ENCODE measurements around the gene GP2.

GP2 gene

GRCh38 chr16:20327444-20328041, at the start of gene GP2:
TSS of gene GP2 (minus strand) at chr16:20327513. CDS start at chr16:20326431, 1,082 bp downstream.
- no peak for DNase-seq

DNA sequence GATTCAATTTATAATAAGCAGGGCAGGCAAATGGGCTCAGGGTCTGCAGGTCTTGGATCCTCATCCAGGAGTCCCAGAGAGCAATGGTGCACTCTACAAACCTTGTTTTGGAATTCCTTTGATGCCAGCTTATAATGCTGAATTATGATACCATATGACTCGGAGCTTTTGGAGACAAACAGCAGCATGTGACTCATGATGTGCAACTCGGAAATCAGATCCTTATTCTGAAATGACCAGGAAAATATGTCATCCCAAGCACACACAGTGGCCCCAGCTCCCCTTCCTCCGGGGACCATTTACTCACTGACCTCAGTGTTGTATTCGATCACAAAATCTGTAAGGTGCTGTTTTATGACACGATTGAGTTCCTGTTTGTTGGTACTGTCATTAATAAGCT, 45.4 kb upstream of the GP2 start:
- no peak for DNase-seq

DNA sequence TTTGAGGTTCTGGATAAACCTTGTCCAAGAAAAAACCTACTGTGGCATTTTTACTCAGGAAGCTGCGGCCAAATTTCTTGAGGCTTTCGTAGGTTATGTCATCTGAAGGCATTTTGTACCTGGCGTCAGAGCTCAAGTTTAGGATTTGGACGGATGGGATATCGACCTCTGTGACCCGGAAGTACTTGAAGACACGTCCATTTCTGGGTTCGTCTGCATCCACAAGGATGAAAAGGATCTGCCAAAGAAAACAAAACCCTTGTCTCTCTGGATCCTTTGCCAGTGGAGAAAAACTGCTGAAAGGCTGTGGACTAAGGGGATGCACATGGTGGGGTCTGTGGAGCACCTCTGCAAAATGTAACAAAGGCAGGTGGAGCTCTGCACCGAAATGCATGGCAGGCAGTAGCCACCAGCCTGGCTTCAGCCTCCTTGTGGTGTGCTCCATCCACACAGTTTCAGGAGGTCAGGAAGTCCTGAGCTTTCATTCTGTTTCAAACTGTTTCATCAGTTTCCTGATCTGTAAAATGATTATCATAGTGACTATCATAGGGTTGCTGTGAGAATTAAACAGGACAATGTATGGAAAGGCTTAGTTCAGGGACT, 42.2 kb upstream of the GP2 start:
- no peak for DNase-seq

DNA sequence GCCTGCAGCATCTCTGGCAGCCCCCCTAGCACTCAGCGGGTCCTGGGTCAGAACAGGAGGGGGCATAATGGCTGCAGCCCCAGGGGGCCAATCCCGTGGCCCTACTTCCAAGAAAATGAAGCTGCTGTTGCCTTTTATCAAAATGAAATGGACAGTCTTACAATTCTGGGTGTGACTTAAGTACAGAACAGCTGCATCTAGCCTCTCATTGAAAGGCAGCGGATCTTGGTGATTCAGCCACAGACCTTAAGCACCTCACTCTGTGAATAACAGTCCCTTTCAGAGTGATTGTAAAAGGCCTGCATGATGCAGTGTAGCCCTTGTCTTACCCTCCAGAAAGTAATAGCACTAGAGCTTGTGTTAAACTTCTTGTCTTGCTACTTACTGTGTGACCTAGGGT, 36.7 kb upstream of the GP2 start:
- DNase-seq: no peak

GRCh38 chr16:20363191-20363590, 35.9 kb upstream of the GP2 start:
- no peak for DNase-seq

- no peak for DNase-seq
These were observed 32.7 kb upstream of the GP2 start for GRCh38 chr16:20359997-20360396.

DNA sequence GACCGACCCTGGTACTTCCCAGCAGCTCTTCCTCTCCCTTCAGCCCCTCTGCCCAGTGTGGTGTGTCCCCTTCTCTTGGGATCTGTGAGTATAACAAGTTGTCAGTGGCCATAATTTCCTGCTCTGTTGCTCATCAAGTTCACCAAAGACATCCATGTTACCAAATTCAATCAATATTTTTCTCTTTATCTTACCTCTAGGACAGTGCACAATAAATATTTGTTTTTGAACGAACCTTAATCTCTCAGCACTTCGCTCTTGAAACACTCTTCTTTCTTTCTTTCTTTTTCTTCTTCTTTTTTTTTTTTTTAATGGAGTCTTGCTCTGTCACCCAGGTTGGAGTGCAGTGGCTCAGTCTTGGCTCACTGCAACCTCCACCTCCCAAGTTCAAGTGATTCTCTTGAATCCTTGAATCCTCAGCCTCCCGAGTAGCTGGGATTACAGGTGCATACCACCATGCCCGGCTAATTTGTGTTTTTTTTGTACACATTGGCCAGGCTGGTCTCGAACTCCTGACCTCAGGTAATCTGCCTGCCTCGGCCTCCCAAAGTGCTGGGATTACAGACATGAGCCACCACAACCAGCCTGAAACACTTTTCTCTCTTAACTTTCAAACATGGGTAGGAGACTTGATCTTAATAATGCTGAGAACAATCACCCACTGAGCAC, 27.9 kb upstream of the GP2 start:
- no peak for DNase-seq

- no peak for DNase-seq
These were observed 26.1 kb upstream of the GP2 start for GRCh38 chr16:20353379-20353778.

DNA sequence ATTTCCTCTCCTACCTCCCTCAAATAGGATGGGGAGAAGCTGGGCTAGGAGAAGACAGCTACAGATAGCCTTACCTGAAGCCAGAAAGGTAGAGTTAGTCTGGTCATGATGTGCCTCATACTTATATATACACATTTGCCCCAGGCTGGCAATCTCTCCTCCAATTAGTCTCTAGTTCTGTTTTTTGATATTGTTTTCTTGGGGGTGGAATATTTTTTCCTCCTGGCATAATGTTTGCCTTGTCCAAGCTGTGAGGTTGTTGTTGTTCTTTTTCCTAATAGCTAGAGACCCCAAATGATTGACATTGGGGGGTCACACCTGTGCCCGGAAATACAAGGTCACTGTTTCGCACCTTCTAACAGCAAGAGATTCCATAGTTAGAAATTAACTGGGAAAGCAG, 25.3 kb upstream of the GP2 start, which contains the start of gene UMOD:
Gene UMOD (minus strand): TSS at position 101 of the 400 bp plus-strand sequence. CDS start 1,978 bp downstream, outside the sequence.
- DNase-seq: no peak

GRCh38 chr16:20349615-20350014, 22.3 kb upstream of the GP2 start:
- DNase-seq: no peak

GRCh38 chr16:20348365-20349185, 21.3 kb upstream of the GP2 start:
- DNase-seq: no peak

DNA sequence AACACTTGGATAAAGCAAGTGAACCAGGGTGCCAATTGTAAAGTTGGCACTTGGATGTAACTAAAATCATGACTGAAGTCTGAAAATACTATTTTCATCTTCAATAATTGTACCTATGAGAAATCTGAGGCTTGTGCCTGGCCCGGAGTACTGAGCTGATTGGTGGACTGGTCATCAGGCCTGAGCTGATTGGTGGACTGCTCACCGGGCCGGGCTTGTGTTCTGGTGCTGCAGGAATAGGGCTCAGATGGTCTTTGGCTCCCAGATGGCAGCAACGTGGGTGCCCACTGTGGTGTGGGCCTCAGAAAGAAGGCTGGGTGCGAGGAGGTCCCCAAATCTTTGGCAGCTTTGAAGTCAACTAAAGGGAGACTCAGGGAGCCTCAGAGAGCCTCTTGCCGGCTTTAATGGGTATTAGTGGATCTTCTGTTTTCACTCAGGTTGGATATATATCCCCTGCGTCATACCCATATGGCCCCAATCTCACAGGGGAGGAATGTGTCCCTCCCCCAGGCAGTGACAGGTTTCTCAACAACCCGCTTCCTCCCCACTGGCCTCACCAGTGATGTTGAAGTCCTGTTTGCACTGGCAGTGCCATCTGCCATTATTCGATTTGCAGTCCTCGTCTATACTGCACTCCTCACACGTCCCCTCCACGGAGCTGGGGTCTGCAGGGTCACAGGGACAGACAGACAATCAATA, 20.5 kb upstream of the GP2 start:
- DNase-seq: no peak

DNA sequence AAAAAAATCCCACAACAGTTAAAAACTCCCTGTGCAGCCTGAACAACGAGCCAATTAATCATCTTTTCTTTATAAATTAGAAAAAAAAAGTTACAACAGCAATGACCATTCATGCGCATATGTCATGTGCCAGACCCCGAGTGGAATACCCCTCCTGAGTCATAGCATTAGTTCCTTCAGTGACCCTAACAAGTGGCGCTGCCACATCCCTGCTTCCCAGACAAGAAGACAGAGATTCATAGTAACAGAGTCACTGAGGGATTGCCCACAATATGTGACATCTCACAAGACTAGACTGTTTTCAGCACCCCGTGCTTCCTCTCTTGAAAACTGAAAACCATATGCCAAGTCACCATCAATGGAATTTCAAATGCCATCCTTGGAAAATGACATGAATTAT, 17.3 kb upstream of the GP2 start:
- DNase-seq: no peak

GRCh38 chr16:20339744-20340143, 12.4 kb upstream of the GP2 start:
- no peak for DNase-seq

- no peak for DNase-seq
These were observed 9.6 kb upstream of the GP2 start for GRCh38 chr16:20336955-20337354.

GRCh38 chr16:20334396-20334795, 7.1 kb upstream of the GP2 start:
- no peak for DNase-seq

- no peak for DNase-seq
These were observed 5.8 kb upstream of the GP2 start for GRCh38 chr16:20333120-20333519.

- no peak for DNase-seq
These were observed 5.1 kb upstream of the GP2 start for GRCh38 chr16:20332411-20332810.

DNA sequence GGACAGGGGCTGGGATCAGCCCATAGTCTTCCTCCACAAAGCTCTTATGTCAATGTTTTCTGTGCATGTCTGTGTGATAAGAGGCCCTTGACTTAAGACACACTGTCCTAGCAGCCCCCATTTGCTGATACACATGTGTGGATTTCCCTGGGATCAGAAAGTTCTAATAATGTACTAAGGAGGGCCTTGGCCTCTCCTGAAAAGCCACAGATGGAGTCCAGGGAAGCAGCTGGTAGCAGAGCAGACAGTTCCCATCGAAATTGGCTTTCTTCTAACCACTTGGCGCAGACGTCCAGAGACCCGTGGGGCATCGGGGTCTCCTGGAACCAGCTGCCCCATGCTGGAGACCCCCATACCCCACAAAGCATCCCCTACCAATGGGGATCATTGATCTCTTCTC, 4.3 kb upstream of the GP2 start:
- no peak for DNase-seq

GRCh38 chr16:20329392-20330138, 2.3 kb upstream of the GP2 start:
- no peak for DNase-seq

- no peak for DNase-seq
These were observed 992 bp downstream of the GP2 start for GRCh38 chr16:20326321-20326720.

DNA sequence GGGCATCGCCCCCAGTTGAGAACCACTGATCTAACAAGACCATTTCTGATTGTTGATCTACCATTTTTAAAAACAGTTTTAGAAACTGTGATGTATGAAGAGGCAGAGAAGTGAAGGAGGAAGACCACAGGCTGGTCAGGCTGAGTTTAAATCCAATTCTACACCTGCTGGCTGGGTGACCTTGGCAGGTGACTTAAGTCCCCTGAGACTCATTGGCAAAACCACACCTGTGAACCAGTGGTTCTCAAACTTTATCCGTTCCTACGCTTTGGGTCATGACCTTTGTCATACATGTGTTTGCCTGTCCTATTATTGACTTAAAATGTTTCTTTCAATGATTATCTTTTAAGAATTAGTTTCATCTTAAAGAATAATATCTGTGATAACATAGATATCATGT, 2.3 kb downstream of the GP2 start:
- no peak for DNase-seq

Measured in inflammatory macrophage treated with lipopolysaccharide for 4 hours (primary cell).